Endothelial cell of hepatic sinusoid (primary cell): Measurements from ENCODE around the gene ZBTB20.

ENCODE experiments used
- in situ Hi-C: cut with HindIII; loops from 2 replicates; pipeline ENCODE4 v1.10.0; 2017; ENCODE audit warnings: low sequenced_read_pairs

The ZBTB20 gene

DNA sequence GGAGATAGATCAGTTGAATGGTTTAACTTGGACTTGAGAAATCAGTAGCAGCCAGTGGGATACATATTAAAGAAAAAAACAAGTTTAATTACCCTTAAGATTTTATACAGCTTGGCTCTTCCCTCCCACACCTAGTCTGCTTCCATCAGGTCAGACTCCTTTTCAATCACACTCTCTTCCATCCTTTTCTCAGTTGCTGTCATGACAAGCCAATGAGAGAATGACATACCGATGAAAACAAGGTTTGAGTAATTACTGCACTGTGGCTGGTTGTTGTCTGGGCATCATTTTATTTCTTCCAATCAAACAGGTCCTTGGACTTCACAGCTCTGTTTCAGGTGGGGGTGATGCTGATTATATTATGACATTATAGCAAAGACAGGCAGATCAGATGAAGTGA is 424.6 kb downstream of the ZBTB20 start:
- in situ Hi-C loops: no loop called here

- in situ Hi-C loops: no loop called here
Observed at GRCh38 chr3:114721864-114722263, 425.2 kb downstream of the ZBTB20 start.

DNA sequence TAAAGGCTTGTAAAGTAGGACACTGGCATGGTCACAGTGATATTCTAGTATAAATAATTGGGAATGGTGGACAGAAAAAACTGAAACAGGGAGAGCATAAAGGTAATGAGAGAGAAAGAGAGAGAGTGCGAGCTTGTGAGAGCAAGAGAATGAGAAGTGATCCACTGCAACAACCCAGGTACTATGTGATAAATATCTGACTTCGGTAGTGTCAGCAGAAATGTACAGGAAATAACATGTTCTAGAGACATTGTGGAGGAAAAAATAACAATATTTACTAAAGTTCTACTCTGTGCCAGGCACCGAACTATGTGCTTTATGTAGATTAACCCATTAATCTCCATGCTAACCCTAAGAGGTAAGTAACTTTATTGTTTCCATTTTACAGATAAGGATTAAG is 425.9 kb downstream of the ZBTB20 start:
- in situ Hi-C loops: no loop called here

- in situ Hi-C loops: no loop called here
Observed at GRCh38 chr3:114718898-114719210, 428.2 kb downstream of the ZBTB20 start.

DNA sequence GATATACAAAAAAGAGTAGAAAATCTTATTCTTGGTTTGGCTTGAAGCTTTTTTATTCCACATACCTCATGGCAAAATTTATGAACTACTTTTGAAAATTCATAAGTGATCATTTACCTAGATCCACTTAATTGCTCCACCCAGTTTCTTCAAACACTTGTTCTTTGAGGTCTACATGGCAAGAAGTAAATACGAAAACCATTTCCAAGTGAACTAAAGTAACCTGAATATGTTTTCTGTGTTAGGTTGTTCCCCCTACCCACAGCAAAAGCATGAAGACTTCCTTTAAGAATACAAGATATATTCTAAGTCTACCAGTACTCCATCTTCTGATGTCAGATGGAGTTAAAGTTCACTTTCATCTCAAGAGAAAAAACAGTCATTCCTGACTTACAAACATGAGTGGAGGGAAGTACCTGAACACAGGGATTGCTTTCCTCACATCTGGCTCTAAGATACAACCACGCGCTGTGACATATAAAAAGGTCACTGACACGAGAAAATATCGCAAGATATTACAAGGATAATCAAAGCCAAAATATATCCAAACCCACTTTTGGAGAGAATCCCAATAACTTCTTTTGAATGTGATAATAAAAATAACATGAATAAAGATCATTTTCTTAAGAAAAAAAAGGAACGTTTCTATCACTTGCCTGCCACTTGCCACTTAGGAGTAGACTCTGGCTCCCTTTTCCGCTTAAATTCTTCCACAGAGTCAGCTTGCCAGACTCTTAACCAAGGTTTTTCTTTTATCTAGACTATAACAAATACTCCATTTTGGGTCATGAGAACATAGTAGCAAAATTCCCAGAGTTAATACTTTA is 428.8 kb downstream of the ZBTB20 start:
- in situ Hi-C loops: no loop called here

- in situ Hi-C loops: no loop called here
Observed at GRCh38 chr3:114716916-114717315, 430.2 kb downstream of the ZBTB20 start.

GRCh38 chr3:114716126-114716525 is 431.0 kb downstream of the ZBTB20 start:
- in situ Hi-C loops: no loop called here

DNA sequence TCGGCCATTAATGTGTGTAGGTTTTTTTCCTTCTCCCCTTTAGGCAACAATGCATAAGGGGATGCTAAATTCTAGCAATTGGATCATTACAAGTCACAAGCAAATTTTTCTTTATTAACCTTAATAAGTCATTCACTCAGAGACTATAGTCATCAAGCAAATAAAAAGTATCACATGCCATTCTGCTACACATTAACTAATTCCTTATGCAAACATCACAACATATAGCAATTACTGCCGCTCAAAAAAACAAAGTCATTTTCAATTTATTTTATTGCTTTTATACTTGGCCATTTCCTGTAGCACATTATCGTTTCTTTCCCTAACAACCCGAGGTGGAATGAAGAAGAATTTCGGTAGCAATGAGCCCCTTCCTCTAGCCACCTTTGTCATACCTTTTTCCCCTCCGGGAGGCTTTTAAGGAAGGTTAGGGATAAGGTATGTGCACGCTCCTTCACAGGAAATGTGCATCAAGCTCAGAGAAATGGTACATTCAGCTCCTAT is 432.1 kb downstream of the ZBTB20 start:
- in situ Hi-C loops: no loop called here

DNA sequence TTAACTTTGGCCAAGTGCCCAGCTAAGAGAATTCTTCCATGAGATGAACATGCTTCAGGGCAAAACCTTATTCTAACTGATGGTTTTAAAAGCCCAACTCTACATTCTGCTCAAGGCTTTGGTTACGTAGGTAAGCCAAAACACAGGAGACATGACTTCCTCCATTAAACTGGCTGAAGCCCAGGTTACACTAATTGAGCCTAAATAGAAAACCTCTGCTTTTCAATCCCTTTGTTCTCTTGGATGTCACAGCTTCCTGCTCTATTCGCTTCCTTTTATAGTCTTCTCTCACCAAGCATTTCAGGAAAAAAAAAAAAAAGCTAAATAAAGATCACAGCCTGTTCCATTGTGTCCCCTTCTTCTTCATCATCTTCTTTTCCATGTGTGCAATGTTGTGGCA is 432.9 kb downstream of the ZBTB20 start:
- in situ Hi-C loops: no loop called here

- in situ Hi-C loops: no loop called here
Observed at GRCh38 chr3:114712728-114713492, 434.2 kb downstream of the ZBTB20 start.

DNA sequence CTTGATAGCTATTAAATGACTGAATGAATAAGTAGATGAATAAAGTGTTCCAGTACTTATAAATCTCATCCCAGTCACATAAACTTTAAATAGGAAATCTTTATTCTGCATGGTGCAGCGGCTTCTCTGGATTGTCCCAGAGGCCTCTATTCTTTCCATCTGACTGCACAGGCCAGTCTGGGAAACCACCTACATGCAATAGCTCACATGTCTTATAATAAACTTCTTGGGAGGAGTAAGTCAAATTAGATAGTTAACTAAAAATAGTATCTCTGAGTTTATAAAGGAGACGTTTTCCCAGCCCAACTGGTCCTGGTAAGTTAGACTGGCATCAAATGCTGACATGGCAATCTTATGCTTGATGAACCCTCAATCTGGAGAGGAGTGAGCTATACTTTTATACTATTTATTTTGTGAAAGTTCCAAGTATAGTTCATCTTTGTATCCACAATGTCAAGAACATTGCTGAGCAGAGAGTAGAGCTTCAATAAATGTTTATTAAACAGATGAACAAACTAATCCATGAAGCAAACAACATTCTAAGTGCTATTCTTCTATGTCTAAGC is 435.7 kb downstream of the ZBTB20 start:
- in situ Hi-C loops: no loop called here

DNA sequence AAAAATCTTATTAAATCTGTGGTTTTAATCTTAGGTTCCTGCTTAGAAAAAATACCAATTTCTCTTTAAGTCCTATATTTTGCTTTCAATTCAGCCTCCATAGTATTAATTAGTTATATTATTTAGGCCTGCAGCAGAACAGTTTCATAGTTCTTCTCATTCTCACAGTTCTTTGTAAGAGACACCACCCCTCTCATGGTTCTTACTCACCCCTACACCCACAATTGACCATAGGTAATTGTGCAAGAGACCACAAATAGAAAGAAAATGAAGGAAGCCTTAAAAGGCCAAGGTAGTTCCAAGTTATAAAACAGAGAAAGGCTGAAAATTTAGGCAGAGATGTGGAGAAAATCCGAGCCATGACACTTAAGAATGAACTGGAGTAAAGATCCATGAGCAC is 438.0 kb downstream of the ZBTB20 start:
- in situ Hi-C loops: no loop called here

DNA sequence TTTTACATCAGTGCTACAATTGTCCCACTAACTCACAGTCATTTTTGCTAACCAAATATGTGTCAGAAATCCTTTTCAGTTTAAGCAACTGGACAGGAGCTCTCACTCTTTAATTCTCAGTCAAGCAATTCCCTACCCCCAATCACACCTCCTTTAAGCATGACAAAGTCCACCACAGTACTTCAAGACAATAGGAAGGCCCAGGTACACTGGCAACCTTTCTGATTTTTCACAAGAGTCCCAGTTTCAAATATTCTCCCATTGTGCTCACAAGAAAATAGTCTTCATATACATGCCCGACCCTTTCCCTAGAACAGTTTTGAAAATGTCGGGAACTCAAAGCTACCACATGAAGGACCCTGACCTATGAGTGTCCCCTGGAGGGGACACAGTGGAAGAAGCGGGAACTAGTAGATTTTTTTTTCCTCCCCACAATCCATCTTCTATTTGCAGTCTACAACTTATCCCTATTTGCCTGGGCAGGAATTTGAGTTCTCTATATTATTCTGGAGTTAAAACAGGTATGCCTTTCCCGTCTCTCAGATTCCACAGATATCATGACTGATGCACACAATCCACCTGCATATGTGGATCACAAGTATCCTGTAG is 439.7 kb downstream of the ZBTB20 start:
- in situ Hi-C loops: no loop called here

DNA sequence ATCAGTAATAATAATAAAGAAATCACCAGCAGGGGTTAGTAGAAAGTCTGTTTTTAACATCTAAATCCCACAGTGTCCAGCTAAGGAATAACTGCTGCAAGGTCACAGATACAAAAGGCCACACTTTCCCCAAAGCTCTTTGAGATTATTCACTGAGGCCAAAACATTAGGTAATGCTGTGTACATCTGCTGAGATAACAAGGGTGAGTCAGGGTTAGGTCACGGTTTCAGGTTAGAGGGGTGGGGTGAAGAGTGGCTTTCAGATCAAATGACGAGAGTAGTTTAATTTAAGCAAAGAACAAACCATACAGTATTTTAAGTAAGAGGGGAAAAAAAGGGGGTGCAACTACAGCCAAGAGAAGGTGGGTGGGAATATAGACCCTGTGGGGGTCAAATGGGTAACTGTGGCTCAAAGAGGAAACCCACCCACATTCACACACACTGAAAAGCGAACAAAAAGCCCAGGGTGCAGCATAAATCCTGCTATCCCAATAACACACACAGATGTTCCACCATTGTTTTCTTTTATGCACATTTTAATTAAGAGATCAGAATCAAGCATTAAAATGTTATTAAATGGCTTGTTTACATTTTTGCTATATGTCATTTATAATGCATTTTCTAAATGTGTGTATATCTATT is 440.4 kb downstream of the ZBTB20 start:
- in situ Hi-C loops: no loop called here

DNA sequence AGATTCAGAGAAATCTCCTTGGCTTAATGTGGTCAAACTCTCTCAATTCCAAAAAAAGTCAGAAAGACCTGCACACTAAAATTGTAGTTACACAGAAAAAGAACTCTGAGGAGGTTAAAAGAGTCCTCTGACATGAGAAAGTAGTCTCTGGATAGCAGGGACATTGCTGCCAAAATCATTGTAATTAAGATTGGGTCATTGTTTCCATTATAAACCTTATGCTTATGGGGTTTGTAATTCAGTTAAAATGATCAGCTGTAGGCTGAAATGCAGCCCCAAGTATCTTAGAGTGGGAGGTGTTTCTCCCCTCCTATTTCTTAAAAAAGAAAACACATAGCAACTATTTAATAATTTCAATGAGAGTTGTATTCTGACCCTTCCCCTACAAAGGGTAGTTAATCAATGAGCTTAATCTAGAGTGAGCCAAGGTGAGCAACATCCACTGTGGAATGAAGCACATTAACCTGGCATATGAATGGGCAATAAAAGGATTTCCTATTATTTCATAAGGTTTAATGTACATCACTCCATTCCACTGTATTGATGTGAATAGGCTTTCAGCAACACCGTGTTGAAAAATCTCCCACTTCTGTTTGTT is 446.4 kb downstream of the ZBTB20 start:
- in situ Hi-C loops: no loop called here

DNA sequence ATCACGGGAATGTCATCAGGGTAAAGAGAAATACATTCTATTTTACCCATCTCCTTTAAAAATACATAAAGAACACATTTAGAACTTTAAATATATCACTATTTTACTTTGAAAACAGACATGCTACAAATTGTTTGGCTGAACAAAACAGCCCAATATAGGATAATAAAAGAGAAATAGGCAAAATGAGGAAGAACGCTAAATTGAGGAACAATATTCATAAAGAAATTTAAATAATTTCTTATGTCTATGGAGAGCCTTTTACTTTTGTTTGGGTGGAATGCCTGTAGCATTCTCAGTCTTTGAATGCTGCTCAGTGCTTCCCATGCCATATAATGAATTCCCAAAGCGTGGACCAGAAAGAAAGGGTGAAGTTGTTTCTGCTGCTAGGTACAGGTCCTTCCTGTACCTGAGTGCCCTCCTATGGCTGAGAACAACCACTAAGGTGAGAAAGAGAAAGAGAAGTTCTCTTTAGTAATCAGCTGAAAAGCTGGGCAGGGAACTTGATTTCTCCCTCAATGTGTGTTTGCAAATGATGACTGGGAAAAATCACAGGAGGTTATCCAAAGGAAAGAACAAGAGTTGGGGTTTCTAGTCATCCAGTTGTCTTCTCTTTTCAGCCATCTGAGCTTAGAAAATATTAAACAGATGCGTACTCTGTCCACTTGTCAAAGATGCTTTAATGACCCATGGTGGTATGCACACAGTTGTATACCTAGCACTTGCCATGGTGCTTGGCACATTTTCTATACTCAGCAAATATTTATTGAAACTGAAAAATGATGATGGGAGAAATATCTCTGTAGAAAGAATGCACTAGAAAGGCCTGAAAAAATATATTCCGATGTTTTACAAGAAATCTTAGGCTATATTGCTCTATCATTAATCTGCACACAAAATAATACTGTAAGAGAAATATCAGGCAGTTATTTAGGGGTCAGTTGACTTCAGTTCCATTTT is 448.7 kb downstream of the ZBTB20 start:
- in situ Hi-C loops: no loop called here

DNA sequence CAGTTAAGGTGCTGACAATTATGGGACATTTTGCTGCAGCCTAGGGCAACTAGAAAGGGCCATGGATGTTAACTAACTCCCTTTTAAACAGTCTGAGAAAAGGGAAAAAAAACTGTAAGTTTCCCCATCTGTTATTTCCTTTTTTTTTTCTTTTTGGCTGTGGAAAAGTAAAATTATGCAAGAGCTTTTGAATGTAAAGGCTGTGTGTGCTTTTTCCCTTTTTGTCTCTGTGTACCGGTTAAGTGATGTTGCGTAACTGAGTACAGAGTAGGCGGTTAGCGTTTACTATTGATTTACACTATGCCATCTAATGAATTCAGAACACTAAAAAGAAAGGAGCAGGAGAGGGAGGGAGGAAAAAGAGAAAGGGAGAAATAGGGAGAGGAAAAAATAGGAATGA is 449.7 kb downstream of the ZBTB20 start:
- in situ Hi-C loops: no loop called here

GRCh38 chr3:114694251-114694650 is 452.8 kb downstream of the ZBTB20 start:
- in situ Hi-C loops: no loop called here

GRCh38 chr3:114691871-114692270 is 455.2 kb downstream of the ZBTB20 start:
- in situ Hi-C loops: no loop called here
